Testis (tissue), 2 donors: ENCODE results near the gene EXOC3L1.

Experiments used
- CTCF ChIP-seq, 3 experiments: fragments of 450-650 bp in 2 of 3; fragments of 200-600 bp in 1 of 3; sonication (generic) in 1 of 3; IDR thresholded peaks; one replicate each; pipeline ENCODE4 v1.5.1; 2016 to 2019; ENCODE audit warnings: antibody characterized with exemption in 3 of 3, mild to moderate bottlenecking in 2 of 3, moderate library complexity in 1 of 3
- POLR2A ChIP-seq: fragments of 450-650 bp; IDR thresholded peaks from one replicate; pipeline ENCODE4 v1.6.1; 2017; ENCODE audit warnings: antibody characterized with exemption, mild to moderate bottlenecking, moderate library complexity

DNA sequence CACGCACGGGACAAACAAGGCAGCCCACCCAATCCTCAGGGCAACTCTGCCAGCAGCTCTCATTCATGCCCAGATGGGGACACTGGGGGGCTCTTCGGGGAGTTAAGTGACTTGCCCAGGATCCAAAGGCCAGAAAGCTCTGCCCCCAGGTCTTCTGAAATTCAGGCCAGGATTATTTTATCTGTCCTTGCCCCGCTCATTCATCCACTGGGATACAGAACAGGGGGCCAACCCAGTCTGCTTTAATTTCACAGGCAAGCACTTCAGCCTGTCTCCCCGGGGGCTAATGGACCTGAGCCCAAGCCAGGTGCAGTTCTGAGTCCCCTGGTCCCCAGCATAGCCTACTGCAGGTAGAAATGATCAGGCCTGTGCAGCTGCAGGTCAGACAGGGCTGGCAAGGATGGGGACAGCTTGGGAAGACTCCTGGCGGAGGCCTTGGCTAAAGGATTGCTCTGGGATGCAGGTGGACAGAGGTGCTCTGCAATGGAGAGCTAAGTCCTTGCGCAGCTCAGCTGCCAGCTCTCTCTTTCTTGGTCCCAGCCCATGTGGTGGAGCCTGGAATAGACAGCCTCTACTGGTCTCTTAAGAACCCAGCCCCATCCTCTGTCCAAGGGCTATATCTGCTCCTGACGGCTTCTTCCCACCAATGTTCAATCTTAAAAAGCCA lies 38.4 kb downstream of the EXOC3L1 start:
- no peak for TF ChIP-seq CTCF (IDR thresholded peaks at IDR 0.05)
- no peak for TF ChIP-seq POLR2A
